H1 (cell line): Measurements from ENCODE around the gene ACBD6.

Experiments used
- CTCF ChIP-seq, 3 experiments: IDR thresholded peaks; 1 replicate in 2 of 3; 2 replicates in 1 of 3; pipeline versions ENCODE4 v1.5.1 to v1.6.1; 2011; ENCODE audit warnings: low read length in 3 of 3, mild to moderate bottlenecking in 3 of 3, inconsistent platforms in 2 of 3, low read depth in 1 of 3, moderate library complexity in 1 of 3; ENCODE audit not compliant: insufficient read depth in 1 of 3; ENCODE audit errors: control extremely low read depth in 1 of 3
- EP300 ChIP-seq, 2 experiments: IDR thresholded peaks; 1 replicate in 1 of 2; 2 replicates in 1 of 2; pipeline ENCODE4 v1.6.1; 2011 to 2012; ENCODE audit warnings: low read depth in 2 of 2, low read length in 2 of 2, mild to moderate bottlenecking in 2 of 2, borderline replicate concordance in 1 of 2, inconsistent platforms in 1 of 2, moderate library complexity in 1 of 2
- EZH2 ChIP-seq: fragments of 200-600 bp; sonication (generic); IDR thresholded peaks from 2 replicates; pipeline ENCODE4 v1.7.1; 2012; ENCODE audit warnings: low read depth, mild to moderate bottlenecking, moderate library complexity, low read length, inconsistent platforms; ENCODE audit not compliant: severe bottlenecking
- FOSL1 ChIP-seq: IDR thresholded peaks from 2 replicates; pipeline ENCODE4 v1.6.1; 2011; ENCODE audit warnings: mild to moderate bottlenecking, low read depth, low read length, moderate library complexity; ENCODE audit not compliant: insufficient read depth
- JUND ChIP-seq: IDR thresholded peaks from 2 replicates; pipeline ENCODE4 v1.6.1; 2011; ENCODE audit warnings: mild to moderate bottlenecking, improper control_type of control experiment, low read length
- KDM1A ChIP-seq: fragments of 200-600, 300-600 bp; sonication (generic); IDR thresholded peaks from 2 replicates; pipeline ENCODE4 v1.7.1; 2016; ENCODE audit warnings: mild to moderate bottlenecking, low read length, borderline replicate concordance
- KDM5A ChIP-seq: fragments of 200-600 bp; IDR thresholded peaks from 2 replicates; pipeline ENCODE4 v1.7.1; 2012; ENCODE audit warnings: mild to moderate bottlenecking, low read length, inconsistent platforms, mixed read lengths
- POLR2A ChIP-seq, 2 experiments: IDR thresholded peaks; 1 replicate in 1 of 2; 2 replicates in 1 of 2; pipeline ENCODE4 v1.6.1; 2011; ENCODE audit warnings: low read depth in 2 of 2, low read length in 2 of 2, mild to moderate bottlenecking in 2 of 2; ENCODE audit errors: control extremely low read depth in 1 of 2
- POLR2AphosphoS5 ChIP-seq: IDR thresholded peaks from 2 replicates; pipeline ENCODE4 v1.6.1; 2011; ENCODE audit warnings: low read depth, low read length
- RFX5 ChIP-seq: IDR thresholded peaks from 2 replicates; pipeline ENCODE4 v1.6.1; 2011; ENCODE audit warnings: low read depth, low read length, improper control_type of control experiment, borderline replicate concordance
- TBP ChIP-seq: IDR thresholded peaks from 2 replicates; pipeline ENCODE4 v1.6.1; 2011; ENCODE audit warnings: low read depth, low read length, improper control_type of control experiment
- YY1 ChIP-seq: IDR thresholded peaks from 2 replicates; pipeline ENCODE4 v1.6.1; 2011; ENCODE audit warnings: low read depth, mild to moderate bottlenecking, low read length
- ZNF274 ChIP-seq: IDR thresholded peaks from 2 replicates; pipeline ENCODE4 v1.7.0; 2012; ENCODE audit warnings: low read length, borderline replicate concordance; ENCODE audit errors: extremely low read depth

- TF ChIP-seq RFX5 (no peak), EP300 (IDR thresholded peaks at IDR 0.05; ENCODE audit: borderline replicate concordance in 1 of 2, low read depth in 2 of 2, low read length in 2 of 2) (no peak), POLR2AphosphoS5 (no peak), CTCF (IDR thresholded peaks at IDR 0.05; ENCODE audit: control extremely low read depth in 1 of 3, insufficient read depth in 1 of 3, low read depth in 1 of 3, low read length in 3 of 3) (no peak), KDM5A (no peak), FOSL1 (no peak), JUND (no peak), KDM1A (no peak), ZNF274 (no peak), YY1 (no peak), POLR2A (IDR thresholded peaks at IDR 0.05; ENCODE audit: control extremely low read depth in 1 of 2, low read depth in 2 of 2, low read length in 2 of 2) (no peak), EZH2 (no peak), TBP (no peak)
These were observed 251.9 kb downstream of the ACBD6 start for GRCh38 chr1:180250499-180250770.
